H1 (cell line): ENCODE data around the gene SAMD4A. TPM values are rescaled to one million over a fixed set of nuclear protein-coding genes. Genes with fewer than 3 reads are reported as not detected.

Experiments
- CTCF ChIA-PET: fragments of 300-600 bp; sonication (Branson Sonifier 250); formaldehyde crosslinking; loops from one replicate; lab custom pipeline; 2021; ENCODE audit not compliant: partially characterized antibody; lab: Charles Lee
- POLR2A ChIA-PET: fragments of 300-600 bp; sonication (Branson Sonifier 250); formaldehyde crosslinking; loops from one replicate; lab custom pipeline; 2021; ENCODE audit warnings: inconsistent platforms; ENCODE audit not compliant: partially characterized antibody; lab: Charles Lee
- DNase-seq, 2 experiments: peaks; one replicate each; pipeline versions ENCODE4 v3.0.0 to v3.0.0-alpha.2; 2010 to 2022; ENCODE audit warnings: low spot score in 2 of 2, low read depth in 1 of 2, mixed read lengths in 1 of 2
- FAIRE-seq: peaks from 2 replicates; lab custom pipeline; 2011; peaks lifted over from hg19 to GRCh38; lab: Jason Lieb, UNC
- H2AFZ ChIP-seq: 2 replicates; pipeline ENCODE4 v1.8.1; 2012; ENCODE audit warnings: low read length, inconsistent platforms
- H2AK5ac ChIP-seq: 2 replicates; pipeline ENCODE4 v1.6.1; 2013; ENCODE audit warnings: low read depth, low read length
- H2BK120ac ChIP-seq: replicated peaks from 2 replicates; pipeline ENCODE3; 2013; ENCODE audit warnings: low read depth, low read length, inconsistent platforms
- H2BK12ac ChIP-seq: 2 replicates; pipeline ENCODE4 v1.6.1; 2013; ENCODE audit warnings: low read depth, low read length
- H2BK15ac ChIP-seq: 2 replicates; pipeline ENCODE4 v1.6.1; 2013; ENCODE audit warnings: low read length
- H2BK20ac ChIP-seq: 2 replicates; pipeline ENCODE4 v1.6.1; 2013; ENCODE audit warnings: low read length
- H2BK5ac ChIP-seq: 2 replicates; pipeline ENCODE4 v1.6.1; 2013; ENCODE audit warnings: low read depth, low read length
- H3K14ac ChIP-seq: 2 replicates; pipeline ENCODE4 v1.6.1; 2013; ENCODE audit warnings: inconsistent platforms; ENCODE audit not compliant: insufficient read length
- H3K18ac ChIP-seq: 2 replicates; pipeline ENCODE4 v1.6.1; 2013; ENCODE audit warnings: low read length; ENCODE audit errors: extremely low read depth
- H3K23ac ChIP-seq: 2 replicates; pipeline ENCODE4 v1.6.1; 2013; ENCODE audit warnings: inconsistent platforms; ENCODE audit not compliant: insufficient read length
- H3K23me2 ChIP-seq: 2 replicates; pipeline ENCODE4 v1.6.1; 2013; ENCODE audit warnings: low read depth, low read length
- H3K27ac ChIP-seq: 2 replicates; pipeline ENCODE4 v1.6.1; 2011; ENCODE audit warnings: low read depth, low read length, inconsistent platforms
- H3K27me3 ChIP-seq, 4 experiments: replicated peaks in 1 of 4; 1 replicate in 1 of 4; 2 replicates in 3 of 4; pipeline versions ENCODE4 v1.6.1 to v1.8.1; 2011 to 2013; ENCODE audit warnings: low read length in 3 of 4, mild to moderate bottlenecking in 3 of 4, inconsistent platforms in 2 of 4, mixed read lengths in 2 of 4, moderate library complexity in 1 of 4; ENCODE audit not compliant: control insufficient read depth in 3 of 4, insufficient read depth in 3 of 4; ENCODE audit errors: extremely low read depth in 1 of 4
- H3K36me3 ChIP-seq, 4 experiments: 2 replicates each; pipeline versions ENCODE4 v1.6.1 to v1.8.1; 2011 to 2013; ENCODE audit warnings: mild to moderate bottlenecking in 4 of 4, low read length in 3 of 4, moderate library complexity in 2 of 4, control low read depth in 1 of 4, inconsistent platforms in 1 of 4; ENCODE audit not compliant: insufficient read depth in 4 of 4, control insufficient read depth in 2 of 4
- H3K4ac ChIP-seq: replicated peaks from 2 replicates; pipeline ENCODE3; 2013; ENCODE audit warnings: low read length, low read depth, mixed read lengths, inconsistent platforms; ENCODE audit not compliant: insufficient read length
- H3K4me1 ChIP-seq, 4 experiments: replicated peaks in 1 of 4; 1 replicate in 1 of 4; 2 replicates in 3 of 4; pipeline versions ENCODE4 v1.6.1 to v1.8.1; 2011 to 2013; ENCODE audit warnings: low read length in 3 of 4, inconsistent platforms in 2 of 4, mixed read lengths in 1 of 4; ENCODE audit not compliant: insufficient read depth in 4 of 4, control insufficient read depth in 3 of 4
- H3K4me2 ChIP-seq, 2 experiments: 2 replicates each; pipeline versions ENCODE4 v1.6.1 to v1.8.1; 2011 to 2013; ENCODE audit warnings: low read depth in 2 of 2, low read length in 2 of 2, control low read depth in 1 of 2, inconsistent platforms in 1 of 2, mild to moderate bottlenecking in 1 of 2; ENCODE audit not compliant: insufficient read depth in 1 of 2
- H3K4me3 ChIP-seq, 4 experiments: fragments of 200-600, 300-600 bp in 1 of 4; sonication (generic), shearing (Covaris generic), sonication (Bioruptor Twin) in 1 of 4; 2 replicates each; pipeline versions ENCODE4 v1.5.1 to v1.8.1; 2011 to 2016; ENCODE audit warnings: low read length in 4 of 4, low read depth in 3 of 4, control low read depth in 2 of 4, inconsistent platforms in 2 of 4, mild to moderate bottlenecking in 2 of 4, mixed read lengths in 1 of 4, moderate library complexity in 1 of 4; ENCODE audit not compliant: insufficient read depth in 2 of 4; ENCODE audit errors: extremely low read depth in 1 of 4
- H3K56ac ChIP-seq: replicated peaks from 2 replicates; pipeline ENCODE3; 2013; ENCODE audit warnings: low read depth, mild to moderate bottlenecking, mixed read lengths, low read length, inconsistent platforms; ENCODE audit not compliant: insufficient read length
- H3K79me1 ChIP-seq: 2 replicates; pipeline ENCODE4 v1.6.1; 2013; ENCODE audit warnings: low read depth, low read length, control low read depth
- H3K79me2 ChIP-seq, 2 experiments: 2 replicates each; pipeline versions ENCODE4 v1.6.1 to v1.8.1; 2012 to 2013; ENCODE audit warnings: low read length in 2 of 2, mild to moderate bottlenecking in 2 of 2, inconsistent platforms in 1 of 2; ENCODE audit not compliant: insufficient read depth in 2 of 2, control insufficient read depth in 1 of 2
- H3K9ac ChIP-seq, 4 experiments: replicated peaks in 1 of 4; 1 replicate in 1 of 4; 2 replicates in 3 of 4; pipeline versions ENCODE4 v1.6.1 to v1.8.1; 2011 to 2013; ENCODE audit warnings: low read depth in 3 of 4, low read length in 3 of 4, control low read depth in 2 of 4, mild to moderate bottlenecking in 2 of 4, moderate library complexity in 2 of 4, inconsistent platforms in 1 of 4; ENCODE audit errors: extremely low read depth in 1 of 4
- H3K9me3 ChIP-seq, 2 experiments: 2 replicates each; pipeline versions ENCODE4 v1.6.1 to v1.8.1; 2012 to 2013; ENCODE audit warnings: mild to moderate bottlenecking in 2 of 2, moderate library complexity in 2 of 2, control low read depth in 1 of 2, inconsistent platforms in 1 of 2, low read depth in 1 of 2, low read length in 1 of 2, mixed read lengths in 1 of 2; ENCODE audit not compliant: insufficient read depth in 2 of 2
- H4K20me1 ChIP-seq, 2 experiments: replicated peaks in 1 of 2; 2 replicates each; pipeline versions ENCODE3 to v1.8.1; 2011 to 2013; ENCODE audit warnings: inconsistent platforms in 2 of 2, low read length in 2 of 2, mild to moderate bottlenecking in 1 of 2; ENCODE audit not compliant: insufficient read depth in 2 of 2, control insufficient read depth in 1 of 2
- H4K5ac ChIP-seq: 2 replicates; pipeline ENCODE4 v1.6.1; 2013; ENCODE audit warnings: low read length, low read depth, mixed read lengths, inconsistent platforms; ENCODE audit not compliant: insufficient read length
- H4K8ac ChIP-seq: 2 replicates; pipeline ENCODE4 v1.8.0; 2013; ENCODE audit warnings: mild to moderate bottlenecking, moderate library complexity, low read length, inconsistent platforms; ENCODE audit not compliant: insufficient read depth; ENCODE audit errors: extremely low read depth
- H4K91ac ChIP-seq: replicated peaks from 2 replicates; pipeline ENCODE3; 2013; ENCODE audit warnings: low read length, mixed read lengths, inconsistent platforms; ENCODE audit not compliant: insufficient read length
- ASH2L ChIP-seq: fragments of 200-600, 300-600 bp; sonication (generic); IDR thresholded peaks from one replicate; pipeline ENCODE4 v1.7.1; 2017; ENCODE audit warnings: low read length
- TBP ChIP-seq: IDR thresholded peaks from 2 replicates; pipeline ENCODE4 v1.6.1; 2011; ENCODE audit warnings: low read depth, low read length, improper control_type of control experiment
- ZNF274 ChIP-seq: IDR thresholded peaks from 2 replicates; pipeline ENCODE4 v1.7.0; 2012; ENCODE audit warnings: low read length, borderline replicate concordance; ENCODE audit errors: extremely low read depth
- WGBS, 2 experiments: shearing (Covaris generic) in 1 of 2; methylation state at CpG; one replicate each; pipeline versions ENCODE4 v1.1.6 to v1.1.7; 2013 to 2015; ENCODE audit warnings: low lambda C conversion rate in 2 of 2, mixed read lengths in 2 of 2, inconsistent platforms in 1 of 2, low coverage in 1 of 2, missing lambda C conversion rate in 1 of 2; ENCODE audit not compliant: insufficient replicate concordance in 2 of 2, insufficient coverage in 1 of 2, insufficient read length in 1 of 2; ENCODE audit errors: extremely low coverage in 1 of 2, missing lambda C conversion rate in 1 of 2; 5-methylcytosine and 5-hydroxymethylcytosine counted together
- polyA plus RNA-seq, 7 experiments: library from polyadenylated mRNA; depleted of rRNA in 3 of 7; stranded (reverse) in 5 of 7; unstranded in 2 of 7; fragments of >200 nt in 5 of 7; fragments of 200-250 nt in 2 of 7; gene quantifications; 1 replicate in 5 of 7; 2 replicates in 1 of 7; 4 replicates in 1 of 7; pipeline versions ENCODE4 v1.2.1 to v1.2.3, GENCODE V29; 2011 to 2013; ENCODE audit warnings: missing spikeins in 2 of 7, mixed read lengths in 2 of 7
- total RNA-seq: library from RNA; stranded (reverse); fragmentation: NEBNext Ultra II Directional; extraction: Animal tissue kit (Norgen Biotek cat#: 25700); gene quantifications from 2 replicates; pipeline ENCODE4 v1.2.1, GENCODE V29; 2021
- TF ChIP-seq, protein P1 (sequence below), 3 experiments: IDR thresholded peaks; 1 replicate in 2 of 3; 2 replicates in 1 of 3; pipeline versions ENCODE4 v1.5.1 to v1.6.1; 2011; ENCODE audit warnings: low read length in 3 of 3, mild to moderate bottlenecking in 3 of 3, inconsistent platforms in 2 of 3, low read depth in 1 of 3, moderate library complexity in 1 of 3; ENCODE audit not compliant: insufficient read depth in 1 of 3; ENCODE audit errors: control extremely low read depth in 1 of 3

SAMD4A gene
- total and polyA plus RNA-seq, 2 of the 8 experiments (the other 6 are each of a cell fraction or from before 2014, with no cell fraction given), result 2.4 to 12.3 TPM

DNA sequence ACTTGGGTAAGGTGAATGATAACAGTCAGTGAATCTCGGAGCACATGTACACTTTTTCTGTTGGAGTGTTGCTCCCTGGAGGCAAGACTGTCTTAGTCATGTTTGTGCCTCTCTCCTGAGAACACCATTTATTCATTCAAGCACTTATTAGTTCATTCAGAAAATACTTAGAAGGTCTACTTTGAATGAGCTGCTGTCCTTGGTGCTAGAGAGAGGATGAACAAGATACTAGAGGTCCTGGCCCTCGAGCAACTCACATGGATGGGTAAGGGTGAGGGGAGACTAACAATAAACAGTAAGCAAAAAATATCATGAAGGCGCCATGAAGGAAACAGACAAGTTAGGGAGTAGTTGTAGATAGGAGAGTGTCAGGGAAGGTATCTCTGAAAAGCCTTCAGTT is 17.1 kb upstream of the SAMD4A start:
- no peak overlapping the region for H2BK20ac ChIP-seq
- WGBS, 2 experiments, result 87% methylated on average over 3 of the region's 3 CpGs; no CpG with 5 or more reads in 1 of the 2 experiments
- H3K9ac ChIP-seq, result no peak overlapping the region
- H4K5ac ChIP-seq, result no peak overlapping the region
- no peak for FAIRE-seq
- no peaks in the 10 kb centered on the region for H3K9me3 ChIP-seq
- H2BK12ac ChIP-seq, result no peak overlapping the region
- DNase-seq, result no peak
- H2BK120ac ChIP-seq, result no peak overlapping the region
- H2BK5ac ChIP-seq, result no peak overlapping the region
- H3K56ac ChIP-seq, result no peak overlapping the region
- no peak overlapping the region for H4K8ac ChIP-seq
- no peak overlapping the region for H3K4ac ChIP-seq
- no peaks in the 10 kb centered on the region for H4K20me1 ChIP-seq
- TF ChIP-seq ZNF274, result no peak
- TF ChIP-seq ASH2L, result no peak
- no peak for TF ChIP-seq TBP
- TF ChIP-seq, protein P1, sequence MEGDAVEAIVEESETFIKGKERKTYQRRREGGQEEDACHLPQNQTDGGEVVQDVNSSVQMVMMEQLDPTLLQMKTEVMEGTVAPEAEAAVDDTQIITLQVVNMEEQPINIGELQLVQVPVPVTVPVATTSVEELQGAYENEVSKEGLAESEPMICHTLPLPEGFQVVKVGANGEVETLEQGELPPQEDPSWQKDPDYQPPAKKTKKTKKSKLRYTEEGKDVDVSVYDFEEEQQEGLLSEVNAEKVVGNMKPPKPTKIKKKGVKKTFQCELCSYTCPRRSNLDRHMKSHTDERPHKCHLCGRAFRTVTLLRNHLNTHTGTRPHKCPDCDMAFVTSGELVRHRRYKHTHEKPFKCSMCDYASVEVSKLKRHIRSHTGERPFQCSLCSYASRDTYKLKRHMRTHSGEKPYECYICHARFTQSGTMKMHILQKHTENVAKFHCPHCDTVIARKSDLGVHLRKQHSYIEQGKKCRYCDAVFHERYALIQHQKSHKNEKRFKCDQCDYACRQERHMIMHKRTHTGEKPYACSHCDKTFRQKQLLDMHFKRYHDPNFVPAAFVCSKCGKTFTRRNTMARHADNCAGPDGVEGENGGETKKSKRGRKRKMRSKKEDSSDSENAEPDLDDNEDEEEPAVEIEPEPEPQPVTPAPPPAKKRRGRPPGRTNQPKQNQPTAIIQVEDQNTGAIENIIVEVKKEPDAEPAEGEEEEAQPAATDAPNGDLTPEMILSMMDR (IDR thresholded peaks at IDR 0.05; ENCODE audit: control extremely low read depth in 1 of 3, insufficient read depth in 1 of 3, low read depth in 1 of 3, low read length in 3 of 3), result no peak
- ChIA-PET POLR2A (interaction anchor here (0.6 to 2.1 kb wide), 3 partner anchors 16 to 410 kb away, joined by 3 to 7 read pairs (median 4); partner anchors contain the start of gene SAMD4A), CTCF (interaction anchor here (0.8 to 2.0 kb wide), 6 partner anchors 15 to 349 kb away, joined by 3 to 9 read pairs (median 4); no protein-coding TSS in a partner anchor)
- no peak overlapping the region for H3K27ac ChIP-seq
- H3K79me1 ChIP-seq, result no peaks in the 10 kb centered on the region
- H3K27me3 ChIP-seq, result no peaks in the 10 kb centered on the region
- no peak overlapping the region for H3K4me3 ChIP-seq
- no peaks in the 10 kb centered on the region for H3K23me2 ChIP-seq
- H3K36me3 ChIP-seq, result no peaks in the 10 kb centered on the region
- no peak overlapping the region for H3K4me2 ChIP-seq
- no peak overlapping the region for H3K23ac ChIP-seq
- H2AFZ ChIP-seq, result no peak overlapping the region
- H3K4me1 ChIP-seq, result no peaks in the 10 kb centered on the region
- H3K18ac ChIP-seq, result no peak overlapping the region
- H4K91ac ChIP-seq, result no peak overlapping the region
- H2BK15ac ChIP-seq, result no peak overlapping the region
- no peaks in the 10 kb centered on the region for H3K79me2 ChIP-seq
- no peak overlapping the region for H2AK5ac ChIP-seq
- H3K14ac ChIP-seq, result no peak overlapping the region
